ENCODE data around the gene ZNF438.
"Not testable (repeated sequence)": the region's sequence is repeated elsewhere in the genome, so short reads cannot be mapped to it uniquely, and the experiment has no call there.

The ZNF438 gene

DNA sequence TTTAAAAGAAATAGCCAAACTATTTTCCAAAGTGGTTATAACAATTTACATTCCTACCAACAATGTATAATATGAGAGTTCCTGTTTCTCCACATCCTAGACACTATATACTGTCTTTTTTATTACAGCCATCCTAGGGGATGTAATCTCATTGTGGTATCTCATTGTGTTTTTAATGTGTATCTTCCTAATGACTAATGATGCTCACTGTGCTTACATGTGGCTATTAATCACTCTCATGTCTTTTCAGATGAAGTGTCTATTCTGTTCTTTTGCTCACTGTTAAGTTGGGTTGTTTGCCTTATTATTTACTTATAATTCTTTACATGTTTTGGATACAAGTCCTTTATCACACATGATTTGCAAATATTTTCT is 71.8 kb downstream of the ZNF438 start:
- intact Hi-C loops (cut with micrococcal nuclease): no loop called here
- H3K4me3 Mint-ChIP-seq: no peak overlapping the region
- peaks cover 39% of the 10 kb centered on the region for H3K36me3 Mint-ChIP-seq (ENCODE audit: low read depth)
- H3K27ac Mint-ChIP-seq: no peak overlapping the region
- H3K9me3 Mint-ChIP-seq: peaks cover 4% of the 10 kb centered on the region
- H3K27me3 Mint-ChIP-seq: no peaks in the 10 kb centered on the region
- peaks cover 7% of the 10 kb centered on the region for H3K4me1 Mint-ChIP-seq (ENCODE audit: low read depth)

DNA sequence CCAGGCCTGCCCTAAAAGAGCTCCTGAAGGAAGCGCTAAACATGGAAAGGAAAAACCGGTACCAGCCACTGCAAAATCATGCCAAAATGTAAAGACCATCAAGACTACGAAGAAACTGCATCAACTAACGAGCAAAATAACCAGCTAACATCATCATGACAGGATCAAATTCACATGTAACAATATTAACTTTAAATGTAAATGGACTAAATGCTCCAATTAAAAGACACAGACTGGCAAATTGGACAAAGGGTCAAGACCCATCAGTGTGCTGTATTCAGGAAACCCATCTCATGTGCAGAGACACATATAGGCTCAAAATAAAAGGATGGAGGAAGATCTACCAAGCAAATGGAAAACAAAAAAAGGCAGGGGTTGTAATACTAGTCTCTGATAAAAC is 82.4 kb downstream of the ZNF438 start:
- H3K36me3 Mint-ChIP-seq (ENCODE audit: low read depth): peaks cover 31% of the 10 kb centered on the region
- H3K4me1 Mint-ChIP-seq (ENCODE audit: low read depth); H3K4me3 Mint-ChIP-seq; H3K27ac Mint-ChIP-seq; intact Hi-C loops (cut with micrococcal nuclease); H3K9me3 Mint-ChIP-seq; H3K27me3 Mint-ChIP-seq: not testable (repeated sequence)

DNA sequence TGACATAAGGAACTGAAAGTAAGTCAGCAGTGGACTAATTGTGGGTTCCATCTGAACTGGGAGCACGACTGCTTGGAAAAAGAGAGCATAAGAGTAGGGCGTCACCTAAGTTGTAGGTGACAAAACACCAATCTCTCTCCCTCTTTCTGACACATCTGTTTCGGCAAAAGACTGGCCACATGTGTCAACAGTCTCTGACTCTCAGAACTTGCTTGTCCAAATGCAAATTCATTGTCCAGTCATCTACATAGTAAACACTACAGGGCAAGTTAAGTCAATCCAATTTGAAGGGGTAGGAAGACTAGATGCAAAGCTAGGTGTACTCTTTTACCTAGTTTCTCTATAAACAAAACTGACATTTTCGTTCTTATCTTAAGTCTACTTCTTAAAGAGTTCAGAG is 87.7 kb downstream of the ZNF438 start:
- Mint-ChIP-seq H3K36me3 (ENCODE audit: low read depth) (peaks cover 49% of the 10 kb centered on the region), H3K27me3 (no peaks in the 10 kb centered on the region), H3K9me3 (peaks cover 1% of the 10 kb centered on the region), H3K27ac (no peak overlapping the region), H3K4me1 (ENCODE audit: low read depth) (peaks cover 26% of the 10 kb centered on the region), H3K4me3 (no peak overlapping the region)
- intact Hi-C loops (cut with micrococcal nuclease): no loop called here

DNA sequence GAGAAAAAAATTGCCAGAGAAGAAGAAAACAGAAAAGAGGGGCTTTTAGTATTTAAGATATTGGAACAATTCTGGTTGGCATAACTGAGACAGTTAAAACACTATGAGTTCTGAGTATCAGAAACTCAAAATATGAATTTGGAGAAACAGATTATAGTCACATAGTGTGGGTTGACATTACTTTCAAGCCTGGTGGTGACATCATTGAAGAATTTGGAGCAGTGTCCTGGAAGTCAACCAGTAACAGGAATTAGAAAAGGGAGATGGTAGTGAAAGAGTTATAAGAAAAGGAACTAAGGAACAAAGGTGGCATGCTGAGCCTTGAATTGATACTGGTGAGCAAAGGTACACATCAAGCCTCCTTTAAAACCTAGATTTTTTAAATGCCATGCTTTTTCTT is 88.2 kb downstream of the ZNF438 start:
- H3K4me3 Mint-ChIP-seq: no peak overlapping the region
- no peak overlapping the region for H3K27ac Mint-ChIP-seq
- intact Hi-C loops (cut with micrococcal nuclease): no loop called here
- H3K9me3 Mint-ChIP-seq: no peaks in the 10 kb centered on the region
- no peaks in the 10 kb centered on the region for H3K27me3 Mint-ChIP-seq
- peaks cover 26% of the 10 kb centered on the region for H3K4me1 Mint-ChIP-seq (ENCODE audit: low read depth)
- peaks cover 50% of the 10 kb centered on the region for H3K36me3 Mint-ChIP-seq (ENCODE audit: low read depth)

DNA sequence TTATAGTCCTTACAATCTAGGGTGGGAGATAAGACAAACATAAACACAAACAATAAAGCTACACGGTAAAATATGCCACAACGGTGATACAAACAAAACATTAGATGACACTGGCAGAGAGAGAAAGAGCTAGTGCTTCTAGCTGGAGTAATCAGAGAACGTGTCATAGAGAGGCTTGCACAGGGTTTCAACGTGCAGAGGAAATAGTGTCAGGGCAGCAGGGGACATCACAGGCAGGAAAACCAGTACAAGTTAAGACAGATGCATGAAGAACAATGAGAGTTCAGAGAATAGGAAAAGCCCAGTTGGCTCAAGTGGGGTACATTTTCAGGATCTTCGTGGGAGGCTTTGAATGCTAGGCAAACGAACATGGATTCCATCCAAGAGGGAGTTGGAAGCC is 91.4 kb downstream of the ZNF438 start:
- Mint-ChIP-seq H3K27ac (no peak overlapping the region), H3K4me1 (ENCODE audit: low read depth) (peaks cover 26% of the 10 kb centered on the region)

DNA sequence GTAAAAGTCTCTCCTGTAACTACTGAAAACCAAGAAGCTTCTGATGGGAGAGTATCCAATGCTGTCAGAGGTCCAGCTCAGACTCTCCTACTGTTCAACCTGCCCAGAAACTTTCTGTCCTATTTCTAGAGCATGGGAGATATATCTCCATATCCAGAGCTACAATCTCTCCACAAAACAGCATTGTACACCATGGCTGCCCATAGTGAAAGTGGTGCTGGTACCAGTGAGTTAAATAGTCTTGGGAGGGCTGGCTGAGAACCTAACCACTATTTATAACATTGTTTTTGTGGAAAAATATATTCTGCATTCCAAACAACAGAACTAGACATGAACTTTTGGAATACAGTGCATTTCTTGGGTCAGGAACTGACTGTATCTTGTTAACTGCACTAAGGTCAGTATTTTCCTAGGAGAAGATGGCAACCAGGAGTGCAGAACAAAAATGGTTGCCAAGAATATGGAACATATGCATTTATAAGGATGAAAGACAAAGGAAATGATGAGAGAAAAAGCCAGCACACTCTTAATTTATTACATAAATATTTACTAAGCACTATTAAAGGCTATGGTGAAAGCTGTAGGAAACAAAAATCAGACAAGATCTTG is 91.9 kb downstream of the ZNF438 start:
- Mint-ChIP-seq H3K36me3 (ENCODE audit: low read depth) (peaks cover 65% of the 10 kb centered on the region), H3K27ac (no peak overlapping the region), H3K4me1 (ENCODE audit: low read depth) (peaks cover 26% of the 10 kb centered on the region), H3K9me3 (peaks cover 8% of the 10 kb centered on the region), H3K4me3 (no peak overlapping the region), H3K27me3 (no peaks in the 10 kb centered on the region)
- intact Hi-C loops (cut with micrococcal nuclease): no loop called here

More for the DNA sequence above, 91.4 kb downstream of the ZNF438 start:
- Mint-ChIP-seq H3K9me3 (peaks cover 8% of the 10 kb centered on the region), H3K36me3 (ENCODE audit: low read depth) (peaks cover 61% of the 10 kb centered on the region), H3K4me3 (no peak overlapping the region), H3K27me3 (no peaks in the 10 kb centered on the region)
- intact Hi-C loops (cut with micrococcal nuclease): no loop called here

DNA sequence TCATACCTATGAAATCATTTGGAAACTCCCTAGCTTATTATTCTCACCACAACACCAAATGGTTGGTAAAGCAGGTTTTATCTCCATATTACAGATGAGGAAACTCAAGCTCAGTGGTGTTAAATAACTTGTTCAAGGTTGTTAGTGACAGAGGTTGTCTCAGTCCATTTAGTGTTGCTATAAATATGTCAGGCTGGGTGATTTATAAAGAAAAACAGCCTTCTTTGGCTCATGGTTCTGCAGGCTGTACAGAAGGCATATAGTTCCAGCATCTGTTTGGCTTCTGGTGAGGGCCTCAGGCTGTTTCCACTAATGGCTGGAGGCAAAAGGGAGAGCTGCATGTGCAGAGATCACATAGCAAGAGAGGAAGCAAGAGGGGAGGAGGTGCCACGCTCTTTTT is 96.6 kb downstream of the ZNF438 start:
- peaks cover 71% of the 10 kb centered on the region for H3K36me3 Mint-ChIP-seq (ENCODE audit: low read depth)
- intact Hi-C loops (cut with micrococcal nuclease): no loop called here
- H3K27ac Mint-ChIP-seq: no peak overlapping the region
- no peak overlapping the region for H3K4me3 Mint-ChIP-seq
- no peaks in the 10 kb centered on the region for H3K27me3 Mint-ChIP-seq
- H3K4me1 Mint-ChIP-seq (ENCODE audit: low read depth): no peaks in the 10 kb centered on the region
- H3K9me3 Mint-ChIP-seq: peaks cover 17% of the 10 kb centered on the region

DNA sequence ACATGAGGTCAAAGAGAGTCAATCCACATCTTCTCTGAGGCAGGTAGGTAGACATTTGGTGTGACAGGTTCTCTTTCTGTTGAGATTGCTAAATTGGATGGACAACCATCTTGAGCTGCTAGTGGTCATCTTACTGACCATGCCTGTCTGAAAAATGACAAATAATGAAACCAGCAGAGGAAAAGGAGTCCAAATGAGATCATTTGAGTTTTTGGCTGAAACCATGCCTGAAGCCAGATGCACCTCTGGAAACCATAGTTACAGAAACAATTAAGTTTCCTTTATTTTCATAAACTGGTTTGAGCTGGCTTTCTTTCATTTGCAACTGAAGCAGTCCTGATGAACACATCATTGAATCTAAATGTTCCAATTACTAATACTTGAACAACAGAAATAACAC is 100.6 kb downstream of the ZNF438 start:
- Mint-ChIP-seq H3K4me3 (no peak overlapping the region), H3K27me3 (no peaks in the 10 kb centered on the region), H3K9me3 (peaks cover 23% of the 10 kb centered on the region), H3K36me3 (ENCODE audit: low read depth) (peaks cover 63% of the 10 kb centered on the region), H3K4me1 (ENCODE audit: low read depth) (peaks cover 7% of the 10 kb centered on the region), H3K27ac (no peak overlapping the region)
- intact Hi-C loops (cut with micrococcal nuclease): no loop called here

DNA sequence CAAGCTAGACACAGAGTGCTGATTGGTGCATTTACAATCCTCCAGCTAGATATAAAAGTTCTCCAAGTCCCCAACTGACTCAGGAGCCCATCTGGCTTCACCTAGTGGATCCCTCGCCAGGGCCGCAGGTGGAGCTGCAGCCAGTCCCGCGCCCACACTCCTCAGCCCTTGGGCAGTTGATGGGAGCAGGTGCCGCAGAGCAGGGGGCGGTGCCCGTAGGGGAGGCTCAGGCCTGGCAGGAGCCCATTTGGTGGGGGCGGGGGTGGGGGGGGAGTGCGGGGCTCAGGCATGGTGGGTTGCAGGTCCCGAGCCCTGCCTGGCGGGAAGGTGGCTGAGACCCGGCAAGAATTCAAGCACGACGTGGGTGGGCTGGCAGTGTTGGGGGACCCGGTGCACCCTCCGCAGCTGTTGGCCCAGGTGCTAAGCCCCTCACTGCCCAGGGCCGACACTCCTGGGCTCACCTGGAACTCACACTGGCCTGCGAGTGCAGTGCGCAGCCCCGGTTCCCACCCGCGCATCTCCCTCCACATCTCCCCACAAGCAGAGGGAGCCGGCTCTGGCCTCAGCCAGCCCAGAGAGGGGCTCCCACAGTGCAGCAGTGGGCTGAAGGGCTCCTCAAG is 101.7 kb downstream of the ZNF438 start:
- H3K4me1 Mint-ChIP-seq (ENCODE audit: low read depth): peaks cover 7% of the 10 kb centered on the region
- no peak overlapping the region for H3K4me3 Mint-ChIP-seq
- H3K9me3 Mint-ChIP-seq: peaks cover 25% of the 10 kb centered on the region
- no peak overlapping the region for H3K27ac Mint-ChIP-seq
- H3K36me3 Mint-ChIP-seq (ENCODE audit: low read depth): peaks cover 63% of the 10 kb centered on the region
- intact Hi-C loops (cut with micrococcal nuclease): no loop called here
- H3K27me3 Mint-ChIP-seq: no peaks in the 10 kb centered on the region

DNA sequence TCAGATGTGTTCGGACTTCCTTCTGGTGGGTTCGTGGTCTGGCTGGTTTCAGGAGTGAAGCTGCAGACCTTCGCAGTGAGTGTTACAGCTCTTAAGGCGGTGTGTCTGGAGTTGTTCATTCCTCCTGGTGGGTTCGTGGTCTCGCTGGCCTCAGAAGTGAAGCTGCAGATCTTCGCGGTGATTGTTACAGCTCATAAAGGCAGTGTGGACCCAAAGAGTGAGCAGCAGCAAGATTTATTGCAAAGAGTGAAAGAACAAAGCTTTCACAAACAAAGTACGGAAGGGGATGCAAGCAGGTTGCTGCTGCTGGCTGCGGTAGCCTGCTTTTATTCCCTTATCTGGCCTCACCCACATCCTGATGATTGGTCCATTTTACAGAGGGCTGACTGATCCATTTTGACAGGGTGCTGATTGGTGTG is 102.3 kb downstream of the ZNF438 start:
- H3K27me3 Mint-ChIP-seq; H3K4me3 Mint-ChIP-seq; H3K4me1 Mint-ChIP-seq (ENCODE audit: low read depth); intact Hi-C loops (cut with micrococcal nuclease); H3K27ac Mint-ChIP-seq: not testable (repeated sequence)
- Mint-ChIP-seq H3K36me3 (ENCODE audit: low read depth) (peaks cover 68% of the 10 kb centered on the region), H3K9me3 (peaks cover 32% of the 10 kb centered on the region)

DNA sequence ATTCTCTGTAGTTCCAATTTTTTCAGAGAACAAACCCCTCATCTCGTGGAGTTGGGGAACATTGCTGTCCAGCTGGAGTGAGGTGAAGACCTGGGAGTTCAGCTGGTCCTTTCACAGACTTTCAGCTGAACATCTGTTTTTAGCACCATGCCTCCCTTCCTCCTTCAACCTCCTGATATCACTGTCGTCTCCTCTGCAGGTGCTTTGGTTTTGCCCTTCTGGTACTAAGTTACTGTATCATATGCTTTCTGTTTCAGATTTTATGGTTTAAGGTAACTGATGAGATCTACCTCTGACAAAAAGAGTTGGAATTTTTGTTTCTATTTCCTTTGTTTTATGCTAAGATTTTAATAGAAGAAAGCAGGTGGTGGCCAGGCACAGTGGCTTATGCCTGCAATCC is 102.9 kb downstream of the ZNF438 start:
- no peak overlapping the region for H3K4me3 Mint-ChIP-seq
- intact Hi-C loops (cut with micrococcal nuclease): no loop called here
- no peaks in the 10 kb centered on the region for H3K27me3 Mint-ChIP-seq
- H3K9me3 Mint-ChIP-seq: peaks cover 37% of the 10 kb centered on the region
- H3K27ac Mint-ChIP-seq: no peak overlapping the region
- peaks cover 7% of the 10 kb centered on the region for H3K4me1 Mint-ChIP-seq (ENCODE audit: low read depth)
- H3K36me3 Mint-ChIP-seq (ENCODE audit: low read depth): peaks cover 68% of the 10 kb centered on the region

DNA sequence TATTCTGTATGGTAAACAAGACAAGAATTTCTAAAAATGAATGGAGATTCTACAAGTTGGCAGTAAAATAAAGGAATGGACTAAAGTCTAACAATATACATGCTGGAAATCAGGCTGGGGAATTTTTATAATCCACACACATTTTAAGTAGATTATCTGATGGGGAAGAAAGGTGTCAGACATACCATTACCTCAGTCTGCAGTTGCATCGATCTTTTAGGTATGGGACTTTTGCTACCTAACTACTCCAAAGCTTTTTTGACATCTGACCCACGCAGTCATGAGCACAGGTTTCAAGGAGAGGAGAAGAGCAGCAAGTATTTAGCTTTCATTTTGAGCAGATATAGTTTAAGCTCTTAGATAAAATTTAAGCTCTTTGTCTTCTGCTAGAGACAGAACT is 113.0 kb downstream of the ZNF438 start:
- no peaks in the 10 kb centered on the region for H3K9me3 Mint-ChIP-seq
- no peaks in the 10 kb centered on the region for H3K27me3 Mint-ChIP-seq
- H3K4me1 Mint-ChIP-seq (ENCODE audit: low read depth): peaks cover 11% of the 10 kb centered on the region
- no peak overlapping the region for H3K4me3 Mint-ChIP-seq
- H3K36me3 Mint-ChIP-seq (ENCODE audit: low read depth): peaks cover 23% of the 10 kb centered on the region
- intact Hi-C loops (cut with micrococcal nuclease): no loop called here
- no peak overlapping the region for H3K27ac Mint-ChIP-seq

DNA sequence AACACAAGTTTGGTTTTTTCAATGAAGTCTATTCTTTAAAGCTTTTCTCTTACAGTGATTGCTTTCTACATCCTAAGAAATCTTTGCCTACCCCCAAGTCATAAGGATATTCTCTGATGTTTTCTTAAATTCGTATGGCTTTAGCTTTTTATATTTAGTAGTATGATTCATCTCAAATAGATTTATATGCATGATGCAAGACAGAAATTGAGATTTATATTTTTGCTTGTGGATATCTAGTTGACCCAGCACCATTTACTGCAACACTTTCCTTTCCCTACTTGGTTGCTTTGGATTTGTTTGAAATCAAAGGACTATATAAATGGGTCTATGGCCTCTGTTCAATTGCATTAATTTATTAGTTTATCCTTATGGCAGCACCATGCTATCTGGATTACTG is 113.9 kb downstream of the ZNF438 start:
- H3K27ac Mint-ChIP-seq: no peak overlapping the region
- no peaks in the 10 kb centered on the region for H3K9me3 Mint-ChIP-seq
- peaks cover 14% of the 10 kb centered on the region for H3K36me3 Mint-ChIP-seq (ENCODE audit: low read depth)
- no peaks in the 10 kb centered on the region for H3K27me3 Mint-ChIP-seq
- H3K4me1 Mint-ChIP-seq (ENCODE audit: low read depth): peaks cover 11% of the 10 kb centered on the region
- intact Hi-C loops (cut with micrococcal nuclease): no loop called here
- H3K4me3 Mint-ChIP-seq: no peak overlapping the region

DNA sequence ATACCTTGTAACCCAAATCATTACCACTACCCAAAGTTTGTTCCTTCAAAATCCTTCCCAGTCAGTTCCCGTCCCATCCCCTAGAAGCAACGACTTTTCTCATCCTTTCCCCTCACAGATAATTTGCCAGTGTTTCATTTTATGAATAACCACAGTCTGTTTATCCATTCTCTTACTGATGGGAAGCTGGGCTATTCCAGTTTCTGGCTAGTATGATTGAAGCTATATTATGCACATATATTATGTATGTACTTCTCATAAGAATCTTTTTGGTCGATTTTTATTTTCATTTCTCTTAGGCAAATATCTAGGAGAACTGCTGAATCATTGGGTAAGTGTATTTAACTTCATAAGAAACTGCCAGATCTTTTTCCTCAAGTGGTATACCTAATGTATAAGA is 114.6 kb downstream of the ZNF438 start:
- Mint-ChIP-seq H3K27me3 (no peaks in the 10 kb centered on the region), H3K36me3 (ENCODE audit: low read depth) (peaks cover 14% of the 10 kb centered on the region), H3K4me1 (ENCODE audit: low read depth) (peaks cover 11% of the 10 kb centered on the region), H3K9me3 (no peaks in the 10 kb centered on the region), H3K4me3 (no peak overlapping the region), H3K27ac (no peak overlapping the region)
- intact Hi-C loops (cut with micrococcal nuclease): no loop called here

DNA sequence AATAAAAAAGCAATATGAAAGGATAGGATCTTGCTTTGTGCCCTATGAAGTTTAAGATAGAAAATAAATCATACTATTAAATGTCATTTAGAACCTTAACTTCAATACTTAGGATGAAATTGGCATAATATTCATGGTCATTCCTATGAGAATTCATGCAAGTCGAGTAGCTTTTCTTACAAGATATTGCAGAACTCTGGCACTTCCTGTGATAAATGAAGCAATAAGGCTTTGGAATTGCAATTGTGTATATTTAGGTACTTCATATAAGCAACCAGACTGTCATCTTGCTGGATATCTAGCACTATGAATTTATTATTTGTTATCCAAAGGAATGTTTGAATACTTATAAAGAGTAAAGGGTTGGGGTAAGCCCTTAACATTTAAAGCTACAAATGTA is 116.5 kb downstream of the ZNF438 start:
- intact Hi-C loops (cut with micrococcal nuclease): no loop called here
- peaks cover 11% of the 10 kb centered on the region for H3K4me1 Mint-ChIP-seq (ENCODE audit: low read depth)
- no peak overlapping the region for H3K4me3 Mint-ChIP-seq
- H3K27me3 Mint-ChIP-seq: no peaks in the 10 kb centered on the region
- no peak overlapping the region for H3K27ac Mint-ChIP-seq
- no peaks in the 10 kb centered on the region for H3K9me3 Mint-ChIP-seq
- peaks cover 10% of the 10 kb centered on the region for H3K36me3 Mint-ChIP-seq (ENCODE audit: low read depth)
